ENCODE measurements around the gene RNF167. TPM values are rescaled to one million over a fixed set of nuclear protein-coding genes. Genes with fewer than 3 reads are reported as not detected.

Gene RNF167
- polyA plus RNA-seq, 1 experiment = 63.1 TPM

DNA sequence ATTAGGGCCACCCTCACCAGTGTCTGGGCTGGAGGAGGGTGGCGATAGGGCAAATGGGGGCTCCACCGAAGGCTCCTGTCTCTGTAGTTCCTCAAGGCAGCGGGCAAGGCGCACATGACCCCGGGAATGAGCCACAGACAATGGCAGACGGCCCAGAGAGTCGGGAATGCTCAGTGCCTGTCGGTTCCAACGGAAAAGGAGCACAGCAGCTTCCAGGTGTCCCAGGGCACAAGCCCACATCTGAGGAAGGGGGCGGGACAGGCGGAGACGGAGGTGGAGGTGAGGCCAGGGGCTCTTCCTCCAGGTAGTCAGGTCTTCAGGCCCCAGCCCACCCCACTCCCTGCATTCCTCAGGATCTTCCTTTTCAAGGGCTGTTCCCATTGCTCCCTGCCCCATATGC lies 32.7 kb downstream of the RNF167 start:
- no peak overlapping the region for H3K27ac ChIP-seq (ENCODE audit: low read depth, low read length)
- no peaks in the 10 kb centered on the region for H3K27me3 ChIP-seq (ENCODE audit: control insufficient read depth, insufficient read depth, low read length)
- no peak for DNase-seq (ENCODE audit: low read depth, low spot score)
- TF ChIP-seq, protein P1, sequence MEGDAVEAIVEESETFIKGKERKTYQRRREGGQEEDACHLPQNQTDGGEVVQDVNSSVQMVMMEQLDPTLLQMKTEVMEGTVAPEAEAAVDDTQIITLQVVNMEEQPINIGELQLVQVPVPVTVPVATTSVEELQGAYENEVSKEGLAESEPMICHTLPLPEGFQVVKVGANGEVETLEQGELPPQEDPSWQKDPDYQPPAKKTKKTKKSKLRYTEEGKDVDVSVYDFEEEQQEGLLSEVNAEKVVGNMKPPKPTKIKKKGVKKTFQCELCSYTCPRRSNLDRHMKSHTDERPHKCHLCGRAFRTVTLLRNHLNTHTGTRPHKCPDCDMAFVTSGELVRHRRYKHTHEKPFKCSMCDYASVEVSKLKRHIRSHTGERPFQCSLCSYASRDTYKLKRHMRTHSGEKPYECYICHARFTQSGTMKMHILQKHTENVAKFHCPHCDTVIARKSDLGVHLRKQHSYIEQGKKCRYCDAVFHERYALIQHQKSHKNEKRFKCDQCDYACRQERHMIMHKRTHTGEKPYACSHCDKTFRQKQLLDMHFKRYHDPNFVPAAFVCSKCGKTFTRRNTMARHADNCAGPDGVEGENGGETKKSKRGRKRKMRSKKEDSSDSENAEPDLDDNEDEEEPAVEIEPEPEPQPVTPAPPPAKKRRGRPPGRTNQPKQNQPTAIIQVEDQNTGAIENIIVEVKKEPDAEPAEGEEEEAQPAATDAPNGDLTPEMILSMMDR (IDR thresholded peaks at IDR 0.05; ENCODE audit: low read depth, low read length) = no peak
- H3K4me3 ChIP-seq (ENCODE audit: low read depth, low read length) = no peak overlapping the region
- CTCF ChIA-PET = interaction anchor here (0.7 kb wide), 1 partner anchor 15 kb away, joined by 3 read pairs; no protein-coding TSS in a partner anchor
- POLR2A ChIA-PET = no interaction called here
- no peaks in the 10 kb centered on the region; the same call in 1 of the 2 replicates for H3K9me3 ChIP-seq (ENCODE audit: control insufficient read depth, insufficient read depth, low read length)

GRCh38 chr17:4973256-4974114 lies 33.4 kb downstream of the RNF167 start:
- no peak for DNase-seq (ENCODE audit: low read depth, low spot score)
- TF ChIP-seq, protein P1 (IDR thresholded peaks at IDR 0.05; ENCODE audit: low read depth, low read length) = no peak
- Histone ChIP-seq H3K27ac (ENCODE audit: low read depth, low read length) (no peak overlapping the region), H3K27me3 (ENCODE audit: control insufficient read depth, insufficient read depth, low read length) (no peaks in the 10 kb centered on the region), H3K9me3 (ENCODE audit: control insufficient read depth, insufficient read depth, low read length) (no peaks in the 10 kb centered on the region), H3K4me3 (ENCODE audit: low read depth, low read length) (no peak overlapping the region)
- POLR2A ChIA-PET = interaction anchor here (0.5 kb wide), 1 partner anchor 275 kb away, joined by 3 read pairs; no protein-coding TSS in a partner anchor
- CTCF ChIA-PET = interaction anchor here (0.7 to 1.6 kb wide), 2 partner anchors 16 to 64 kb away, joined by 3 to 5 read pairs; no protein-coding TSS in a partner anchor

- Histone ChIP-seq H3K27me3 (ENCODE audit: control insufficient read depth, insufficient read depth, low read length) (no peaks in the 10 kb centered on the region), H3K9me3 (ENCODE audit: control insufficient read depth, insufficient read depth, low read length) (no peaks in the 10 kb centered on the region), H3K4me3 (ENCODE audit: low read depth, low read length) (no peak overlapping the region), H3K27ac (ENCODE audit: low read depth, low read length) (no peak overlapping the region)
- TF ChIP-seq, protein P1 (IDR thresholded peaks at IDR 0.05; ENCODE audit: low read depth, low read length) = no peak
- DNase-seq (ENCODE audit: low read depth, low spot score) = no peak
- POLR2A ChIA-PET = interaction anchor here (0.5 to 1.3 kb wide), 3 partner anchors 14 to 276 kb away, joined by 3 to 4 read pairs (median 3); partner anchors contain the start of gene CAMTA2
- CTCF ChIA-PET = interaction anchor here (1.0 to 1.6 kb wide), 2 partner anchors 14 to 65 kb away, joined by 3 to 5 read pairs; partner anchors contain the start of gene CAMTA2
Observed at GRCh38 chr17:4974115-4974670, 34.1 kb downstream of the RNF167 start.

DNA sequence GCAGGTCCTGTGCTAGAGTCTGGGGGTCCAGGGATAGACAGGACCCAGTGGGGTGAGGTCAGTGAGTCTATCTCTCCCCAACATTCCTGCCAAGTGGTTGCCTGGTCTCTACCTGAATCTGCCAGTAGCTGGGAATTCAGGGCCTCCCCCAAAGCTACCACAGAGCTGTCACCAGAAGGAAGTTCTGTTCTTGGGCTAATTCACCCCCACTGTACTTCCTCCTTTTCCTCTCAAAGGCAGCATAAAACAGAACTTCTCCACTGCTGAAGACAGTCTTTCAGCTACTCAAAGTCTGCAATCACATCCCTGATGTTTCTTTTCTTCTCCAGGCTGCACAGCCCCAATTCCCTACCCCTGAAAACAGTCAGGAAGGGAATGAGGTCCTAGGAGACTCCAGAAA lies 38.7 kb downstream of the RNF167 start:
- no peak overlapping the region for H3K4me3 ChIP-seq (ENCODE audit: low read depth, low read length)
- H3K9me3 ChIP-seq (ENCODE audit: control insufficient read depth, insufficient read depth, low read length) = no peaks in the 10 kb centered on the region
- ChIA-PET POLR2A (interaction anchor here (1.0 kb wide), 1 partner anchor 11 kb away, joined by 3 read pairs; the partner anchor contains the start of gene SPAG7), CTCF (interaction anchor here (0.9 to 3.5 kb wide), 4 partner anchors 8 to 83 kb away, joined by 3 to 46 read pairs (median 4); no protein-coding TSS in a partner anchor)
- no peaks in the 10 kb centered on the region for H3K27me3 ChIP-seq (ENCODE audit: control insufficient read depth, insufficient read depth, low read length)
- DNase-seq (ENCODE audit: low read depth, low spot score) = no peak
- no peak overlapping the region for H3K27ac ChIP-seq (ENCODE audit: low read depth, low read length)
- TF ChIP-seq, protein P1 (IDR thresholded peaks at IDR 0.05; ENCODE audit: low read depth, low read length) = no peak

Data from AG04450 (cell line).